Breast epithelium (tissue), 4 donors: Measurements from ENCODE around the gene POLR3F. TPM values are rescaled to one million over a fixed set of nuclear protein-coding genes. Genes with fewer than 3 reads are reported as not detected.

Experiments
- DNase-seq, 2 donors: peaks; one replicate each; pipeline ENCODE4 v3.0.0-alpha.2; 2019; ENCODE audit warnings: low spot score in 2 of 2
- H3K27ac ChIP-seq, 2 donors: fragments of 200-600 bp; sonication (generic) in 1 of 2; one replicate each; pipeline ENCODE4 v1.5.1; 2016 to 2019; ENCODE audit warnings: mild to moderate bottlenecking in 1 of 2
- H3K27me3 ChIP-seq, 2 donors: fragments of 200-600 bp; sonication (generic) in 1 of 2; one replicate each; pipeline versions ENCODE4 v1.5.1 to v1.6.0; 2017 to 2019; ENCODE audit warnings: control low read depth in 1 of 2, mild to moderate bottlenecking in 1 of 2
- H3K36me3 ChIP-seq: fragments of 200-600 bp; one replicate; pipeline ENCODE4 v1.5.1; 2019
- H3K4me1 ChIP-seq, 2 donors: fragments of 200-600 bp; sonication (generic); one replicate each; pipeline ENCODE4 v1.5.1; 2016 to 2019; ENCODE audit warnings: control low read depth in 1 of 2
- H3K4me3 ChIP-seq, 3 donors: fragments of 200-600 bp; sonication (generic); 1 replicate in 2 of 3; 2 replicates in 1 of 3; pipeline ENCODE4 v1.5.1; 2016 to 2019; ENCODE audit warnings: mild to moderate bottlenecking in 3 of 3, moderate library complexity in 2 of 3
- H3K9me3 ChIP-seq, 2 donors: fragments of 200-600 bp; sonication (generic) in 1 of 2; one replicate each; pipeline ENCODE4 v1.5.1; 2016 to 2019; ENCODE audit warnings: control low read depth in 1 of 2
- POLR2A ChIP-seq: fragments of 450-650 bp; IDR thresholded peaks from one replicate; pipeline ENCODE4 v1.6.1; 2016; ENCODE audit warnings: antibody characterized with exemption, mild to moderate bottlenecking, moderate library complexity
- POLR2AphosphoS5 ChIP-seq, 3 donors: sonication (generic); formaldehyde crosslinking; IDR thresholded peaks; one replicate each; pipeline ENCODE4 v1.6.1; 2017; ENCODE audit warnings: antibody characterized with exemption in 3 of 3
- intact Hi-C: fragments of 100-400 bp; cut with DNase I; formaldehyde crosslinking; loops from one replicate; pipeline ENCODE4 v1.15.1; 2023; ENCODE audit warnings: low total_unique reads
- total RNA-seq, 3 donors: library from RNA; depleted of rRNA; stranded (reverse); fragments of >200 nt; gene quantifications; one replicate each; pipeline ENCODE4 v1.1.0, GENCODE V29; 2016
- TF ChIP-seq, protein P1 (sequence below), 3 donors: fragments of 450-650 bp; IDR thresholded peaks; one replicate each; pipeline ENCODE4 v1.5.1; 2016 to 2017; ENCODE audit warnings: antibody characterized with exemption in 3 of 3, mild to moderate bottlenecking in 3 of 3, moderate library complexity in 3 of 3

The POLR3F gene
- total RNA-seq, 3 donors from 2014 or later: 6.9 to 17.6 (median 10.1) TPM

DNA sequence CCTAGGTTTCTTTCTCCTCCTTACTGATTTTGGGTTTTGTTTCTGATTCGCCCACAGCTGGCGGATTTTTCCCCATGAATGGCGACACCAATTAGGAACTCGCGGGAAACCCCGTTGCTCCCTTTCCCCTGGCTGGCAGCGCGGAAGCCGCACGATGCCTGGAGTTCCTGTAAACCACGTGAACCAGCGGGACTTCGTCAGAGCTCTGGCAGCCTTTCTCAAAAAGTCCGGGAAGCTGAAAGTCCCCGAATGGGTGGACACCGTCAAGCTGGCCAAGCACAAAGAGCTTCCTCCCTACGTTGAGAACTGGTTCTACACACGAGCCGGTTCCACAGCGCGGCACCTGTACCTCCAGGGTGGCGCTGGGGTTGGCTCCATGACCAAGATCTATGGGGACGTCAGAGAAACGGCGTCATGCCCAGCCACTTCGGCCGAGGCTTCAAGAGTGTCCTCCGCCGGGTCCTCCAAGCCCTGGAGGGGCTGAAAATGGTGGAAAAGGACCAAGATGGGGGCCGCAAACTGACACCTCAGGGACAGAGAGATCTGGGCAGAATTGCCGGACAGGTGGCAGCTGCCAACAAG is 37.4 kb downstream of the POLR3F start:
- Histone ChIP-seq H3K4me1 (no peaks in the 10 kb centered on the region), H3K9me3 (no peaks in the 10 kb centered on the region), H3K27me3 (no peaks in the 10 kb centered on the region), H3K36me3 (no peaks in the 10 kb centered on the region), H3K27ac (peak overlapping the region; percentile 79 to 87), H3K4me3 (peak overlapping the region in 2 of 3 donors; percentile 32 to 60)
- TF ChIP-seq POLR2A (no peak), POLR2AphosphoS5 (IDR thresholded peaks at IDR 0.05) (peak in 2 of 3 donors; percentile 43 to 83)
- TF ChIP-seq, protein P1, sequence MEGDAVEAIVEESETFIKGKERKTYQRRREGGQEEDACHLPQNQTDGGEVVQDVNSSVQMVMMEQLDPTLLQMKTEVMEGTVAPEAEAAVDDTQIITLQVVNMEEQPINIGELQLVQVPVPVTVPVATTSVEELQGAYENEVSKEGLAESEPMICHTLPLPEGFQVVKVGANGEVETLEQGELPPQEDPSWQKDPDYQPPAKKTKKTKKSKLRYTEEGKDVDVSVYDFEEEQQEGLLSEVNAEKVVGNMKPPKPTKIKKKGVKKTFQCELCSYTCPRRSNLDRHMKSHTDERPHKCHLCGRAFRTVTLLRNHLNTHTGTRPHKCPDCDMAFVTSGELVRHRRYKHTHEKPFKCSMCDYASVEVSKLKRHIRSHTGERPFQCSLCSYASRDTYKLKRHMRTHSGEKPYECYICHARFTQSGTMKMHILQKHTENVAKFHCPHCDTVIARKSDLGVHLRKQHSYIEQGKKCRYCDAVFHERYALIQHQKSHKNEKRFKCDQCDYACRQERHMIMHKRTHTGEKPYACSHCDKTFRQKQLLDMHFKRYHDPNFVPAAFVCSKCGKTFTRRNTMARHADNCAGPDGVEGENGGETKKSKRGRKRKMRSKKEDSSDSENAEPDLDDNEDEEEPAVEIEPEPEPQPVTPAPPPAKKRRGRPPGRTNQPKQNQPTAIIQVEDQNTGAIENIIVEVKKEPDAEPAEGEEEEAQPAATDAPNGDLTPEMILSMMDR (IDR thresholded peaks at IDR 0.05): no peak
- DNase-seq: peak; percentile 47 to 76
- intact Hi-C loops: loop anchor here (5.0 kb wide), 1 partner anchor 972 kb away; the partner anchor contains the start of gene BFSP1

DNA sequence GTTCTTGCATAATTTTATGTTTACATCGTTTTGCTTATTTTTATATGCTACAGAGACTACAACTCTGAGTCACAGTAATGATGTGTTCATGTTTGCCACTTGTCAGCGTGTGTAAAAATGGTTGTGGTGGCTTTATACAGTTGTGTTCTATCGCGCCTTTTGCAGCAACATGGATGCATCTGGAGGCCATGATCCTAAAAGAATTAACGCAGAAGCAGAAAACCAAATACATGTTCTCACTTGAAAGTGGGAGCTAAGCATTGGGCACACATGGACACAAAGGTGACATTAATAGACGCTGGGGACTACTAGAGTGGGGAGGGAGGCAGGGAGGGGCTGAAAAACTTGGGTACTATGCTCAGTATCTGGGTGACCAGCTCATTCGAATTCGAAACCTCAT is 39.6 kb downstream of the POLR3F start:
- no peak for DNase-seq
- peak overlapping the region; percentile 58 to 89 (median 78) for H3K4me3 ChIP-seq
- H3K9me3 ChIP-seq: no peaks in the 10 kb centered on the region
- no peaks in the 10 kb centered on the region for H3K27me3 ChIP-seq
- TF ChIP-seq POLR2AphosphoS5 (IDR thresholded peaks at IDR 0.05) (no peak), POLR2A (no peak)
- TF ChIP-seq, protein P1 (IDR thresholded peaks at IDR 0.05): no peak
- H3K36me3 ChIP-seq: no peaks in the 10 kb centered on the region
- H3K27ac ChIP-seq: peak overlapping the region; percentile 94 to 98
- intact Hi-C loops: loop anchor here (5.0 kb wide), 1 partner anchor 974 kb away; the partner anchor contains the start of gene BFSP1
- H3K4me1 ChIP-seq: no peaks in the 10 kb centered on the region

DNA sequence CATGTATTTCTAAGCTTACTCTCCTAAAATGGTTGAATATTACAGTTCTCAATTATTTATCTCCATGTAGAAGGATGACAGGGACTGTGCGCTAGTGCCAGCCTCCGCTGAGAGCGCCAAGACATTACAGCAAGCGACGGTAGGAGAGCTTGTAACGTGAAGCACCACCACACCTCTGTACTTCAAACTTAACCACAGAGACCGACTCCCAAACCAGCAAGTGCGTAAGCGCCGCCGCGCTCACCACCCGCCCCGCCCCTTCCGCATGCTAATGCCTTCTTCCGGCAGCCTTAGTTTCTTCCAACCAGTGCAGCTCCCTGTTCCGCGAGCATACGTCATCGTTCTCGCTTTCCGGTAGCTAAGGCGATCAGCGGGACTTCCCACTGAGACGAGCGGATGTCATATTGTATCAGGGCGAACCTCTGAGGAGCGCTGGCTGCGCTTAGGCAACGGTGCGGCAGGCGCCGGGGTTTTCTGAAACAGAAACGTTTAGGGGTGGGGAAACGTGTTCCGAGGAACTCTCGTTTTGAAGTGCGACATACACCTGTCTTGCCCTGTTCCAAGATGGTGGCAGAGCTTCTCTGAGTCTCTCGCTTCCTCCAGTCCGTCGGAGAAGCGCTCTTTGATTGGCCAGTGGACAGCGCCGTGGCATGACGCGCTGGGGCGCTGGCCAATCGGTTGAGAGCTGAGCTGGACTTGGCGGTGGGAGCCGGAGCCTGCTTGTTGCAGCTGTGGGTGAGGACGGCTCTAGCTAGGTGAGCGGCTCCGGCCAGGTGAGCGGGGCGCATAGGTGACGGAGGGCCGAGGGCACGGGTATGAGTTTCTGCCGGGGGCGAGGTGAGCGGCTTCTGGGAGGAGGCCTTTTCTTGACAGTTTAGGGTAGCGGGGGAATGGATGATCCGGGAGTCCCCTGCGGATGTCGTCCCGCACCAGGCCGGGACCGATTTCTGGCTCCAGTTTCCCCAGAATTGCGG is 40.3 kb downstream of the POLR3F start, which contains the start of gene SEC23B:
Gene SEC23B, plus strand, starts transcription at position 723 of the 974 bp plus-strand sequence. CDS start 2,896 bp downstream, outside the sequence.
- H3K27ac ChIP-seq: peak within 1 kb of the TSS; percentile 94 to 98
- no peaks in the 10 kb centered on the region for H3K27me3 ChIP-seq
- peak; percentile 96 to 97 for DNase-seq
- no peaks in the 10 kb centered on the region for H3K9me3 ChIP-seq
- peak within 1 kb of the TSS; percentile 58 to 89 (median 78) for H3K4me3 ChIP-seq
- intact Hi-C loops: loop anchor here (5.0 kb wide), 1 partner anchor 975 kb away; the partner anchor contains the start of gene BFSP1
- TF ChIP-seq, protein P1 (IDR thresholded peaks at IDR 0.05): no peak
- peak; percentile 91 to 97 (median 95) for TF ChIP-seq POLR2AphosphoS5 (IDR thresholded peaks at IDR 0.05)
- TF ChIP-seq POLR2A: peak; percentile 84
- H3K4me1 ChIP-seq: no peaks in the 10 kb centered on the region
- no peaks in the 10 kb centered on the region for H3K36me3 ChIP-seq

GRCh38 chr20:18511571-18511970 is 44.4 kb downstream of the POLR3F start:
- H3K4me3 ChIP-seq: no peak overlapping the region
- TF ChIP-seq POLR2AphosphoS5 (IDR thresholded peaks at IDR 0.05) (no peak), POLR2A (no peak)
- intact Hi-C loops: no loop called here
- H3K27ac ChIP-seq: no peak overlapping the region
- H3K9me3 ChIP-seq: no peaks in the 10 kb centered on the region
- H3K27me3 ChIP-seq: no peaks in the 10 kb centered on the region
- no peak for DNase-seq
- no peaks in the 10 kb centered on the region for H3K36me3 ChIP-seq
- no peaks in the 10 kb centered on the region for H3K4me1 ChIP-seq

GRCh38 chr20:18513208-18513607 is 46.0 kb downstream of the POLR3F start:
- no peak overlapping the region for H3K27ac ChIP-seq
- DNase-seq: no peak
- H3K36me3 ChIP-seq: no peaks in the 10 kb centered on the region
- H3K9me3 ChIP-seq: no peaks in the 10 kb centered on the region
- no peaks in the 10 kb centered on the region for H3K4me1 ChIP-seq
- H3K27me3 ChIP-seq: no peaks in the 10 kb centered on the region
- intact Hi-C loops: no loop called here
- H3K4me3 ChIP-seq: no peak overlapping the region
- TF ChIP-seq POLR2A (no peak), POLR2AphosphoS5 (IDR thresholded peaks at IDR 0.05) (no peak)
- TF ChIP-seq, protein P1 (IDR thresholded peaks at IDR 0.05): no peak
